ENCODE results near the gene AURKAIP1. TPM values are rescaled to one million over a fixed set of nuclear protein-coding genes. Genes with fewer than 3 reads are reported as not detected.

Gene AURKAIP1
- total and polyA plus RNA-seq, 2 of the 13 experiments (the other 11 are each of a cell fraction or from before 2014, with no cell fraction given), result 69.5 to 175 TPM

- TF ChIP-seq ZNF496 (CRISPR knock-in tag; IDR thresholded peaks at IDR 0.05; ENCODE audit: insufficient replicate concordance) (no peak), ZNF343 (CRISPR knock-in tag; IDR thresholded peaks at IDR 0.05) (no peak), SNAPC5 (CRISPR knock-in tag; IDR thresholded peaks at IDR 0.05; ENCODE audit: borderline replicate concordance) (no peak), ZNF781 (CRISPR knock-in tag; IDR thresholded peaks at IDR 0.05; ENCODE audit: borderline replicate concordance, not compliant biosample characterization) (no peak), TCF12 (IDR thresholded peaks at IDR 0.05) (no peak), TCF12 (CRISPR knock-in tag; IDR thresholded peaks at IDR 0.05) (no peak), NFE2L1 (CRISPR knock-in tag; IDR thresholded peaks at IDR 0.05; ENCODE audit: borderline replicate concordance) (no peak), ZKSCAN1 (IDR thresholded peaks at IDR 0.05; ENCODE audit: low read length) (no peak), HOXA5 (CRISPR knock-in tag; IDR thresholded peaks at IDR 0.05) (no peak), ZFAT (CRISPR knock-in tag; conservative IDR thresholded peaks at IDR 0.05) (no peak), ZNF274 (CRISPR knock-in tag; IDR thresholded peaks at IDR 0.05) (peak; percentile 12; the same call in 1 of the 2 replicates), ZNF235 (CRISPR knock-in tag; IDR thresholded peaks at IDR 0.05; ENCODE audit: borderline replicate concordance) (0 out of 2 replicates have a peak, but pooled peaks have one; percentile 10), DR1 (CRISPR knock-in tag; IDR thresholded peaks at IDR 0.05) (no peak), ZNF605 (CRISPR knock-in tag; IDR thresholded peaks at IDR 0.05) (no peak), SNRNP70 (IDR thresholded peaks at IDR 0.05; ENCODE audit: low read depth, low read length) (no peak), ARID5B (CRISPR knock-in tag; IDR thresholded peaks at IDR 0.05) (no peak), ZBTB21 (CRISPR knock-in tag; IDR thresholded peaks at IDR 0.05) (no peak)
- TF ChIP-seq, protein P1, sequence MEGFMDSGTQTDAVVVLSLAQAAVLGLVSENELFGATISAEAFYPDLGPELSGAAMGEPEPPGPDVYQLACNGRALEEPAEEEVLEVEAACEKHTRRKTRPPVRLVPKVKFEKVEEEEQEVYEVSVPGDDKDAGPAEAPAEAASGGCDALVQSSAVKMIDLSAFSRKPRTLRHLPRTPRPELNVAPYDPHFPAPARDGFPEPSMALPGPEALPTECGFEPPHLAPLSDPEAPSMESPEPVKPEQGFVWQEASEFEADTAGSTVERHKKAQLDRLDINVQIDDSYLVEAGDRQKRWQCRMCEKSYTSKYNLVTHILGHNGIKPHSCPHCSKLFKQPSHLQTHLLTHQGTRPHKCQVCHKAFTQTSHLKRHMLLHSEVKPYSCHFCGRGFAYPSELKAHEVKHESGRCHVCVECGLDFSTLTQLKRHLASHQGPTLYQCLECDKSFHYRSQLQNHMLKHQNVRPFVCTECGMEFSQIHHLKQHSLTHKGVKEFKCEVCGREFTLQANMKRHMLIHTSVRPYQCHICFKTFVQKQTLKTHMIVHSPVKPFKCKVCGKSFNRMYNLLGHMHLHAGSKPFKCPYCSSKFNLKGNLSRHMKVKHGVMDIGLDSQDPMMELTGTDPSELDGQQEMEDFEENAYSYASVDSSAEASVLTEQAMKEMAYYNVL (CRISPR knock-in tag; IDR thresholded peaks at IDR 0.05; ENCODE audit: borderline replicate concordance), result no peak
- TF ChIP-seq, protein P2, sequence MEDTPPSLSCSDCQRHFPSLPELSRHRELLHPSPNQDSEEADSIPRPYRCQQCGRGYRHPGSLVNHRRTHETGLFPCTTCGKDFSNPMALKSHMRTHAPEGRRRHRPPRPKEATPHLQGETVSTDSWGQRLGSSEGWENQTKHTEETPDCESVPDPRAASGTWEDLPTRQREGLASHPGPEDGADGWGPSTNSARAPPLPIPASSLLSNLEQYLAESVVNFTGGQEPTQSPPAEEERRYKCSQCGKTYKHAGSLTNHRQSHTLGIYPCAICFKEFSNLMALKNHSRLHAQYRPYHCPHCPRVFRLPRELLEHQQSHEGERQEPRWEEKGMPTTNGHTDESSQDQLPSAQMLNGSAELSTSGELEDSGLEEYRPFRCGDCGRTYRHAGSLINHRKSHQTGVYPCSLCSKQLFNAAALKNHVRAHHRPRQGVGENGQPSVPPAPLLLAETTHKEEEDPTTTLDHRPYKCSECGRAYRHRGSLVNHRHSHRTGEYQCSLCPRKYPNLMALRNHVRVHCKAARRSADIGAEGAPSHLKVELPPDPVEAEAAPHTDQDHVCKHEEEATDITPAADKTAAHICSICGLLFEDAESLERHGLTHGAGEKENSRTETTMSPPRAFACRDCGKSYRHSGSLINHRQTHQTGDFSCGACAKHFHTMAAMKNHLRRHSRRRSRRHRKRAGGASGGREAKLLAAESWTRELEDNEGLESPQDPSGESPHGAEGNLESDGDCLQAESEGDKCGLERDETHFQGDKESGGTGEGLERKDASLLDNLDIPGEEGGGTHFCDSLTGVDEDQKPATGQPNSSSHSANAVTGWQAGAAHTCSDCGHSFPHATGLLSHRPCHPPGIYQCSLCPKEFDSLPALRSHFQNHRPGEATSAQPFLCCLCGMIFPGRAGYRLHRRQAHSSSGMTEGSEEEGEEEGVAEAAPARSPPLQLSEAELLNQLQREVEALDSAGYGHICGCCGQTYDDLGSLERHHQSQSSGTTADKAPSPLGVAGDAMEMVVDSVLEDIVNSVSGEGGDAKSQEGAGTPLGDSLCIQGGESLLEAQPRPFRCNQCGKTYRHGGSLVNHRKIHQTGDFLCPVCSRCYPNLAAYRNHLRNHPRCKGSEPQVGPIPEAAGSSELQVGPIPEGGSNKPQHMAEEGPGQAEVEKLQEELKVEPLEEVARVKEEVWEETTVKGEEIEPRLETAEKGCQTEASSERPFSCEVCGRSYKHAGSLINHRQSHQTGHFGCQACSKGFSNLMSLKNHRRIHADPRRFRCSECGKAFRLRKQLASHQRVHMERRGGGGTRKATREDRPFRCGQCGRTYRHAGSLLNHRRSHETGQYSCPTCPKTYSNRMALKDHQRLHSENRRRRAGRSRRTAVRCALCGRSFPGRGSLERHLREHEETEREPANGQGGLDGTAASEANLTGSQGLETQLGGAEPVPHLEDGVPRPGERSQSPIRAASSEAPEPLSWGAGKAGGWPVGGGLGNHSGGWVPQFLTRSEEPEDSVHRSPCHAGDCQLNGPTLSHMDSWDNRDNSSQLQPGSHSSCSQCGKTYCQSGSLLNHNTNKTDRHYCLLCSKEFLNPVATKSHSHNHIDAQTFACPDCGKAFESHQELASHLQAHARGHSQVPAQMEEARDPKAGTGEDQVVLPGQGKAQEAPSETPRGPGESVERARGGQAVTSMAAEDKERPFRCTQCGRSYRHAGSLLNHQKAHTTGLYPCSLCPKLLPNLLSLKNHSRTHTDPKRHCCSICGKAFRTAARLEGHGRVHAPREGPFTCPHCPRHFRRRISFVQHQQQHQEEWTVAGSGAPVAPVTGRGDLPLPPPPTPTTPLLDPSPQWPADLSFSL (CRISPR knock-in tag; IDR thresholded peaks at IDR 0.05), result no peak
Observed at GRCh38 chr1:1324084-1324523, 50.9 kb downstream of the AURKAIP1 start (continued).
